ENCODE data around the gene CDH20.

DNA sequence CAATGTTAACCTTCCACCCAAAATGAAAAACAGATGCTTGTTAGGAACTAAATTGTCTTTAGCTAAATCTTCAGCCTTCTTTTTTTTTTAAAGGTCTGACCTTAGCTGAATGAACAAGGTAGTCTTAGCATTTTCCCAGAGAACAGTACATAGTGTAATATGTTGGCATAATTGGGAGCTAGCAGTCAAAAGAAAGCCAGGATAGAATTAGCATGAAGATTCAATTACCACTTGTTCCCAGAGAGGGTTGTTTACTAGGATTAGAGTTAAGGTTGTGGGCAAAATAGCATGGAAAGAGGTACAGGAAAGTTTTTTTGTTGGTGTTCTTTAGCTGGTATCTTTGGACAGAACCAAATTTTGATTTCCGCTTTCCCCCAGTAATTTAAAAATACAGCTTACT, 6.9 kb downstream of the CDH20 start:
- TF ChIP-seq, protein P1, sequence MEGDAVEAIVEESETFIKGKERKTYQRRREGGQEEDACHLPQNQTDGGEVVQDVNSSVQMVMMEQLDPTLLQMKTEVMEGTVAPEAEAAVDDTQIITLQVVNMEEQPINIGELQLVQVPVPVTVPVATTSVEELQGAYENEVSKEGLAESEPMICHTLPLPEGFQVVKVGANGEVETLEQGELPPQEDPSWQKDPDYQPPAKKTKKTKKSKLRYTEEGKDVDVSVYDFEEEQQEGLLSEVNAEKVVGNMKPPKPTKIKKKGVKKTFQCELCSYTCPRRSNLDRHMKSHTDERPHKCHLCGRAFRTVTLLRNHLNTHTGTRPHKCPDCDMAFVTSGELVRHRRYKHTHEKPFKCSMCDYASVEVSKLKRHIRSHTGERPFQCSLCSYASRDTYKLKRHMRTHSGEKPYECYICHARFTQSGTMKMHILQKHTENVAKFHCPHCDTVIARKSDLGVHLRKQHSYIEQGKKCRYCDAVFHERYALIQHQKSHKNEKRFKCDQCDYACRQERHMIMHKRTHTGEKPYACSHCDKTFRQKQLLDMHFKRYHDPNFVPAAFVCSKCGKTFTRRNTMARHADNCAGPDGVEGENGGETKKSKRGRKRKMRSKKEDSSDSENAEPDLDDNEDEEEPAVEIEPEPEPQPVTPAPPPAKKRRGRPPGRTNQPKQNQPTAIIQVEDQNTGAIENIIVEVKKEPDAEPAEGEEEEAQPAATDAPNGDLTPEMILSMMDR (IDR thresholded peaks at IDR 0.05 in 8 of 11, conservative IDR thresholded peaks at IDR 0.05 in 3 of 11): no peak
- TF ChIP-seq POLR2A (IDR thresholded peaks at IDR 0.05): no peak
